GM19043 (cell line): Measurements from ENCODE around the gene PSMD1.

Experiments used
- ATAC-seq: cut with Tn5 transposase; IDR thresholded peaks from one replicate; pipeline ENCODE4 v1.9.1; 2021; ENCODE audit warnings: low read depth; ENCODE audit not compliant: unreplicated experiment

Gene PSMD1

GRCh38 chr2:231198291-231199173 is 141.9 kb downstream of the PSMD1 start, which contains the start of gene ARMC9:
Gene ARMC9, plus strand, starts transcription at chr2:231198631. Its CDS starts 7,608 bp downstream, at chr2:231206239.
- peak; percentile 95 for ATAC-seq

GRCh38 chr2:231199219-231199618 is 142.6 kb downstream of the PSMD1 start:
- ATAC-seq, result no peak

- no peak for ATAC-seq
Observed at GRCh38 chr2:231200805-231201474, 144.3 kb downstream of the PSMD1 start.

- ATAC-seq, result no peak
Observed at GRCh38 chr2:231201475-231201814, 144.8 kb downstream of the PSMD1 start.

GRCh38 chr2:231203087-231203486 is 146.4 kb downstream of the PSMD1 start:
- ATAC-seq, result no peak

GRCh38 chr2:231204146-231204545 is 147.5 kb downstream of the PSMD1 start:
- ATAC-seq, result no peak

- no peak for ATAC-seq
Observed at GRCh38 chr2:231204581-231204980, 147.9 kb downstream of the PSMD1 start.

GRCh38 chr2:231207734-231208133 is 151.1 kb downstream of the PSMD1 start:
- ATAC-seq, result no peak

- ATAC-seq, result no peak
Observed at GRCh38 chr2:231210782-231211181, 154.1 kb downstream of the PSMD1 start.

- no peak for ATAC-seq
Observed at GRCh38 chr2:231211486-231211885, 154.8 kb downstream of the PSMD1 start.

- ATAC-seq, result no peak
Observed at GRCh38 chr2:231212329-231212845, 155.7 kb downstream of the PSMD1 start.

GRCh38 chr2:231213931-231214642 is 157.4 kb downstream of the PSMD1 start:
- no peak for ATAC-seq

GRCh38 chr2:231218366-231218765 is 161.7 kb downstream of the PSMD1 start:
- no peak for ATAC-seq

GRCh38 chr2:231219289-231219688 is 162.6 kb downstream of the PSMD1 start:
- no peak for ATAC-seq

GRCh38 chr2:231221761-231222160 is 165.1 kb downstream of the PSMD1 start:
- no peak for ATAC-seq
